Retinal pigment epithelial cell (primary cell): Measurements from ENCODE around the gene GBF1.

ENCODE experiments used
- DNase-seq: peaks from one replicate; pipeline ENCODE4 v3.0.0-alpha.2; 2010; ENCODE audit warnings: low read depth
- H3K4me3 ChIP-seq: 2 replicates; pipeline ENCODE4 v1.5.1; 2011; ENCODE audit warnings: mild to moderate bottlenecking, low read length, control low read depth, moderate library complexity
- CTCF ChIP-seq: conservative IDR thresholded peaks from 2 replicates; pipeline ENCODE4 v1.5.1; 2011; ENCODE audit warnings: low read depth, low read length, control low read depth, inconsistent platforms

Gene GBF1

GRCh38 chr10:102421757-102422512, 176.6 kb downstream of the GBF1 start:
- no peak for DNase-seq
- TF ChIP-seq CTCF: no peak
- peak overlapping the region; percentile 86 for H3K4me3 ChIP-seq

- peak overlapping the region; percentile 86 for H3K4me3 ChIP-seq
- peak; percentile 84 for TF ChIP-seq CTCF
- DNase-seq: no peak
These were observed 177.3 kb downstream of the GBF1 start for GRCh38 chr10:102422545-102423129.

- H3K4me3 ChIP-seq: no peak overlapping the region
- TF ChIP-seq CTCF: no peak
- no peak for DNase-seq
These were observed 178.1 kb downstream of the GBF1 start for GRCh38 chr10:102423372-102423968.

GRCh38 chr10:102424145-102424544, 178.8 kb downstream of the GBF1 start:
- DNase-seq: no peak
- no peak for TF ChIP-seq CTCF
- H3K4me3 ChIP-seq: no peak overlapping the region

GRCh38 chr10:102424916-102425315, 179.6 kb downstream of the GBF1 start:
- H3K4me3 ChIP-seq: no peak overlapping the region
- no peak for DNase-seq
- no peak for TF ChIP-seq CTCF

- no peak for DNase-seq
- no peak for TF ChIP-seq CTCF
- H3K4me3 ChIP-seq: no peak overlapping the region
These were observed 180.1 kb downstream of the GBF1 start for GRCh38 chr10:102425444-102425843.

- DNase-seq: no peak
- H3K4me3 ChIP-seq: no peak overlapping the region
- TF ChIP-seq CTCF: no peak
These were observed 181.5 kb downstream of the GBF1 start for GRCh38 chr10:102426803-102427287.
